GM12801 (cell line): ENCODE results near the gene ABCG2.

Experiments
- TF ChIP-seq, protein P1 (sequence below): IDR thresholded peaks from one replicate; pipeline ENCODE4 v1.5.1; 2011; ENCODE audit warnings: control low read depth; ENCODE audit not compliant: insufficient read length; ENCODE audit errors: extremely low read depth

The ABCG2 gene

DNA sequence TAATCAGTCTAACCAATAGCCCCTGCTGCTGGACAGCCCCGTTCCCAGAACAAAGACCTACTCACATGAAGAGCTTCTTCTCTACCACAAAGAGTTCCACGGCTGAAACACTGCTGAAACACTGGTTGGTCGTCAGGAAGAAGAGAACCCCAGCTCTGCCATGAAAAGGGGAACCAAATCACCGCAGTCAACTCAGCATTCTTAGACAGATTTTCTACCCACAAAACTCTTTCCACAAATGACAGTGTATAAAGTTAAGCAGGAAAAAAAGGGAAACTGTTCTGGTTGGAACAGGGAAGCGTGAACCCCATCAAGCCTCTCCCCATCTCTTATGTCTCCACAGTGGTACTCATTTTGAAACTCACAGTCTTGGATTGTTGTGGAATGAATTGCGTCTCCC, 57.3 kb downstream of the ABCG2 start:
- TF ChIP-seq, protein P1, sequence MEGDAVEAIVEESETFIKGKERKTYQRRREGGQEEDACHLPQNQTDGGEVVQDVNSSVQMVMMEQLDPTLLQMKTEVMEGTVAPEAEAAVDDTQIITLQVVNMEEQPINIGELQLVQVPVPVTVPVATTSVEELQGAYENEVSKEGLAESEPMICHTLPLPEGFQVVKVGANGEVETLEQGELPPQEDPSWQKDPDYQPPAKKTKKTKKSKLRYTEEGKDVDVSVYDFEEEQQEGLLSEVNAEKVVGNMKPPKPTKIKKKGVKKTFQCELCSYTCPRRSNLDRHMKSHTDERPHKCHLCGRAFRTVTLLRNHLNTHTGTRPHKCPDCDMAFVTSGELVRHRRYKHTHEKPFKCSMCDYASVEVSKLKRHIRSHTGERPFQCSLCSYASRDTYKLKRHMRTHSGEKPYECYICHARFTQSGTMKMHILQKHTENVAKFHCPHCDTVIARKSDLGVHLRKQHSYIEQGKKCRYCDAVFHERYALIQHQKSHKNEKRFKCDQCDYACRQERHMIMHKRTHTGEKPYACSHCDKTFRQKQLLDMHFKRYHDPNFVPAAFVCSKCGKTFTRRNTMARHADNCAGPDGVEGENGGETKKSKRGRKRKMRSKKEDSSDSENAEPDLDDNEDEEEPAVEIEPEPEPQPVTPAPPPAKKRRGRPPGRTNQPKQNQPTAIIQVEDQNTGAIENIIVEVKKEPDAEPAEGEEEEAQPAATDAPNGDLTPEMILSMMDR = no peak

DNA sequence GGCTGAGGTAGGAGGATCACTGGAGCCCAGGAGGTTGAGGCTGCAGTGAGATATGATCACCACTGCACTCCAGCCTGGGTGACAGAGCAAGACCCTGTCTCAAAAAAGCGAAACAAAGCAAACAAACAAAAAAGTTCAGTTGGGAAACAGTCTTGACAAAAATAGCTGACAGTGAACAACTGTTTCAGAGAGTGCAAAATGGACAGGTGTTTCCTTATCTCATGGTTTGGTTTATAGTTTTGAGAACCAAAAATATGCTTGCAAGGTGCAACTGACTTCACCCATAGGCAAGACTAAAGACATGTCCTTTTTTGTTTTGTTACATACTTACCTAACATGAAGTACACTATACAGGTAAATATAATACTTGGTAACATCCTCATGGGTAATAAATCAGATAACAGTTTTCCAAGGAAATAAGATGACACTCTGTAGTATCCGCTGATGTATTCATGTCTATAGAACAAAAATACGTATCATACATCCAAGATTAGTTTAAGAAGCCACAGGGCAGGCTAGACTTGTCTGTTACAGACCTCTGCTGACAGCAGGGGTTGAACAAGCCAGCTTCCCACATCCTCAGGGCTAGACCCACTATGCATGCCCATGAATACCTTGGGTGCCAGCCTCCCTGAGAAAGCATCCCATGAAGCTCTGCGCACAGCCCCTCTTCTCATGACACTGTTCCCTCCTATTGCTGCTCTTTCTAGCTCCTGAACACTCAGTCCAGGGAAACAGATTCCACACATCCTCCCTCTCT, 59.3 kb downstream of the ABCG2 start:
- TF ChIP-seq, protein P1 = no peak

DNA sequence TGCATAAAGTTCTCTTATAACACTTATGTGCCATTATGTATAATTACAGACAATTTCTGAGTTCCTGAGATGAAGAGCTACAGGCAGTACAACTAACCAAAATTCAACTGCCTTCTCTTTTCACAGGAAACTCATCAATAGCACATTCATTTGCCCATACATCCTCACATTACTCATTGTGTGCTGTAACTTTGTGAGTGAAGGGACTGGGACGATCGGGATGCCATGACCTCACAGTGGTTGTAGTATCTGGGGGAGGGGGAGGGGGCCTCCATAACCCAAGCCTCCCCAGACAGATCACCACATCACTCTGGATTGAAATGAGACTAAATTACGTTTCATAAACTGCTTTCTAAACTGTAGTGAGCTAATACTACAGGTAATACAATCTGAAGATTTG, 60.7 kb downstream of the ABCG2 start:
- TF ChIP-seq, protein P1 = no peak

DNA sequence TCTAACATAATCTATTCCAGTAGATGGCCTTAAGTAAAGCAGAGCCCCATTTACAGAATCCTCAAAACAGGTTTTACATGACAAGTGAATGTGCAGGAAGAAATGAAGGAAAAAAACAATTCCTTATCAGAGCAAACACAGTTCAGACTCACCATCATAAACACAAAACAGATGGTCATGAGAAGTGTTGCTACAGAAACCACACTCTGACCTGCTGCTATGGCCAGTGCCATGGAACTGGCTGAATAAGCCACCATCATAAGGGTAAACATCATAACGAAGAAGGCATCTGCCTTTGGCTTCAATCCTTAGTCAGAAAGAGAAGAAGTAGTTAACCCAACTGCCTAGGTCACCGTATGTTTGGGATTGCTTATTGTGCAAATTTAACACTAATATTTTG, 61.1 kb downstream of the ABCG2 start:
- TF ChIP-seq, protein P1 = no peak

DNA sequence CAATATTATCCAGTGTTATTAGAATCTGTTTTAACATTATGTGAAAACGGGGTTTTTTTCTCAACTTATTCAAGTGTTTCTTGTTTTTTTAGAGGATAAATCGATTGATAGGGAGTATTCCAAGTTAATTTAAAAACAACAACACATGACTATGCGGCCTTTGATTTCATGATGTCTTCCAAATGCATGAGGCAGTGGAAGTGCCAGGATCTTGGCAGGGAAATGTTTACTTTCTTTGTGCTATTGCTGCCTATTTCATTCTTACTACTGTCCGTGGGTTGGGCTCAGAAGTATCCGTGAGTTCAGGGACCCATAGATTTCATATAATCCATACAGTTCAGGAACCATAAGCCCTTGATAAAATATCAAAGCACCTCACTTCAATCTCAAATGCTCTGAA, 64.6 kb downstream of the ABCG2 start:
- TF ChIP-seq, protein P1 = no peak

DNA sequence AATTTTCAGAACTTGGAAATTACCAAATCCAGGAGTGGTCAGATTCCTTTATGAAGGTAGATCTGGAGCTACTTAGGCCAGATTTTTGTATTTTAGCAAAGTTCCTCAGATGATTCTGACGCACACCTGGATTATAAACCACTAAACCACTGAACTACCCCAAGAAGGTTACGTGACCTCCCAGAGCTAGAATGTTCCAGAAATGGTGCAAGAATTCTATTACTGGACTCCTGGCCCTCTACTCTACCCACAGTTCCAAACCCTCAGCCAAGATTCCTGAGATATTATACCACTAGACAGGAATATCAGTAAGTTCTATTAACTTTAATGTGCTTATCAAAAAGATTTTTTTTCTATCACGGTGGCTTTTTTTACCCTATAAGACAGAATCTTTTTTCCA, 67.1 kb downstream of the ABCG2 start:
- TF ChIP-seq, protein P1 = no peak

DNA sequence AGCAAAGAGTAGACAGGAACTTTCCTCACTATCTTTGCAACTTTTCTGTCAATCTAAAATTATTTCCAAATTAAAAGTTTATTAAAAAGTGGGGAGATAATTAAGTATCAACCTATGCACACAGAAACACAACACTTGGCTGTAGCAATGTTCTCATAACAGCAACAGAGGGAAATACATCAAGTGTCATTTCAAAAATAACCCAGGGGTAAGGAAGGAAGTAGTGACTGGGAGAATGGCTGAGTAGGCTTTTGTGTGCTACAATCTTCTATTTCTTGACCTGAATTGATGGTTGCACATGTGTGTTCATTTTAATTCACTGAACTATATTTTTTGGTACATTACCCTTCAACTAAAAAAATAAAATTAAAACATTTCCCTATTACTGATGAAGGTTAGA, 67.5 kb downstream of the ABCG2 start:
- TF ChIP-seq, protein P1 = no peak
